HFF-Myc (cell line): ENCODE data around the gene CCDC9.
"Not testable (repeated sequence)": the region's sequence is repeated elsewhere in the genome, so short reads cannot be mapped to it uniquely, and the experiment has no call there.

Experiments
- DNase-seq: peaks from one replicate; pipeline ENCODE4 v3.0.0-alpha.2; 2011; ENCODE audit warnings: low read depth; ENCODE audit errors: extremely low read depth
- H3K4me3 ChIP-seq: replicated peaks from 2 replicates; pipeline ENCODE4 v1.5.1; 2011; ENCODE audit warnings: low read depth, mild to moderate bottlenecking, control low read depth, low read length
- CTCF ChIP-seq: IDR thresholded peaks from 2 replicates; pipeline ENCODE4 v1.5.1; 2012; ENCODE audit warnings: mild to moderate bottlenecking, low read depth, low read length, control low read depth; ENCODE audit errors: missing control alignments

Gene CCDC9

GRCh38 chr19:47272448-47273312 lies 16.4 kb downstream of the CCDC9 start:
- no peak for DNase-seq
- TF ChIP-seq CTCF = no peak
- H3K4me3 ChIP-seq = peak overlapping the region; percentile 45

- peak; percentile 62 for DNase-seq
- peak overlapping the region; percentile 45 for H3K4me3 ChIP-seq
- TF ChIP-seq CTCF = no peak
Measured at GRCh38 chr19:47273313-47274070, 17.2 kb downstream of the CCDC9 start.

GRCh38 chr19:47274071-47274890 lies 18.0 kb downstream of the CCDC9 start, which contains the start of gene INAFM1:
Gene INAFM1 (plus strand): TSS chr19:47274885. CDS start chr19:47274920, 35 bp downstream.
- TF ChIP-seq CTCF = no peak
- H3K4me3 ChIP-seq = peak within 1 kb of the TSS; percentile 48
- DNase-seq = no peak

- DNase-seq = no peak
- peak overlapping the region; percentile 48 for H3K4me3 ChIP-seq
- no peak for TF ChIP-seq CTCF
Measured at GRCh38 chr19:47274891-47275761, 18.8 kb downstream of the CCDC9 start.

- no peak for DNase-seq
- peak overlapping the region; percentile 48 for H3K4me3 ChIP-seq
- TF ChIP-seq CTCF = no peak
Measured at GRCh38 chr19:47275791-47276461, 19.6 kb downstream of the CCDC9 start.

- DNase-seq, H3K4me3 ChIP-seq: not testable (repeated sequence)
Measured at GRCh38 chr19:47276513-47276912, 20.2 kb downstream of the CCDC9 start.
